ENCODE results near the gene TTLL9. TPM values are rescaled to one million over a fixed set of nuclear protein-coding genes. Genes with fewer than 3 reads are reported as not detected.

The TTLL9 gene, protein sequence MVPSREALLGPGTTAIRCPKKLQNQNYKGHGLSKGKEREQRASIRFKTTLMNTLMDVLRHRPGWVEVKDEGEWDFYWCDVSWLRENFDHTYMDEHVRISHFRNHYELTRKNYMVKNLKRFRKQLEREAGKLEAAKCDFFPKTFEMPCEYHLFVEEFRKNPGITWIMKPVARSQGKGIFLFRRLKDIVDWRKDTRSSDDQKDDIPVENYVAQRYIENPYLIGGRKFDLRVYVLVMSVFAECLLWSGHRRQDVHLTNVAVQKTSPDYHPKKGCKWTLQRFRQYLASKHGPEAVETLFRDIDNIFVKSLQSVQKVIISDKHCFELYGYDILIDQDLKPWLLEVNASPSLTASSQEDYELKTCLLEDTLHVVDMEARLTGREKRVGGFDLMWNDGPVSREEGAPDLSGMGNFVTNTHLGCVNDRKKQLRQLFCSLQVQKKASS
- total RNA-seq = 10 to 100 TPM in 1 of 6 donors, 1 to 10 TPM in 4, under 1 TPM in 1; 0.31 to 20.7 (median 4.4) TPM

- H3K4me1 ChIP-seq = peaks cover 9 to 21% (median 18%) of the 10 kb centered on the region in 4 donors
- H3K4me3 ChIP-seq = peak within 1 kb of the TSS; percentile 73 to 92 (median 78)
- H3K36me3 ChIP-seq = no peaks in the 10 kb centered on the region
- no peaks in the 10 kb centered on the region for H3K9me3 ChIP-seq
- 1 to 2% methylated on average over 5 to 35 of the region's 80 CpGs for WGBS, 2 donors
- peaks cover 0 to 12% (median 4%) of the 10 kb centered on the region in 4 donors for H3K27me3 ChIP-seq
- no peak for TF ChIP-seq CTCF (IDR thresholded peaks at IDR 0.05)
- peak in 1 of 4 donors; percentile 28 for TF ChIP-seq POLR2A (IDR thresholded peaks at IDR 0.05)
- TF ChIP-seq POLR2AphosphoS5 (IDR thresholded peaks at IDR 0.05) = no peak
- peak within 1 kb of the TSS in 3 of 4 donors; percentile 49 to 76 (median 62) for H3K27ac ChIP-seq
- ATAC-seq (ENCODE audit: low FRiP score in 2 of 2) = peak; percentile 69 to 88
- DNase-seq = peak; percentile 60 to 91
These were observed at the start of gene TTLL9, which contains the start of gene DUSP15 for GRCh38 chr20:31869942-31870725. TSS of gene TTLL9 (plus strand) at chr20:31870634. CDS start at chr20:31871127, 493 bp downstream. TSS of gene DUSP15 (minus strand) at chr20:31870527. CDS start at chr20:31870337, 190 bp downstream.

DNA sequence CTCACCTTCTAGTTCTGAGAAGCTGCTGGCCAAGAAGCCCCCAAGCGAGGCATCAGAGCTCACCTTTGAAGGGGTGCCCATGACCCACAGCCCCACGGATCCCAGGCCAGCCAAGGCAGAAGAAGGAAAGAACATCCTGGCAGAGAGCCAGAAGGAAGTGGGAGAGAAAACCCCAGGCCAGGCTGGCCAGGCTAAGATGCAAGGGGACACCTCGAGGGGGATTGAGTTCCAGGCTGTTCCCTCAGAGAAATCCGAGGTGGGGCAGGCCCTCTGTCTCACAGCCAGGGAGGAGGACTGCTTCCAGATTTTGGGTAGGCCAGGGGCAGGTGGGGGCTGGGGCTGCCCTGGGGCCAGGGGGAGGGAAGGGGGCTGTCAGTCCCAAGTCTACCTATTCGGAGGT lies 49.0 kb upstream of the TTLL9 start:
- Histone ChIP-seq H3K27me3 (no peaks in the 10 kb centered on the region), H3K36me3 (no peaks in the 10 kb centered on the region), H3K4me3 (no peak overlapping the region), H3K27ac (no peak overlapping the region), H3K4me1 (peaks cover 0 to 12% (median 10%) of the 10 kb centered on the region in 4 donors), H3K9me3 (no peaks in the 10 kb centered on the region)
- DNase-seq (no peak), ATAC-seq (ENCODE audit: low FRiP score in 2 of 2) (no peak)
- TF ChIP-seq EP300 (IDR thresholded peaks at IDR 0.05) (no peak), CTCF (IDR thresholded peaks at IDR 0.05) (no peak), POLR2A (IDR thresholded peaks at IDR 0.05) (no peak), POLR2AphosphoS5 (IDR thresholded peaks at IDR 0.05) (no peak)
- 56 to 57% methylated on average over 5 of the region's 5 CpGs for WGBS, 2 donors

DNA sequence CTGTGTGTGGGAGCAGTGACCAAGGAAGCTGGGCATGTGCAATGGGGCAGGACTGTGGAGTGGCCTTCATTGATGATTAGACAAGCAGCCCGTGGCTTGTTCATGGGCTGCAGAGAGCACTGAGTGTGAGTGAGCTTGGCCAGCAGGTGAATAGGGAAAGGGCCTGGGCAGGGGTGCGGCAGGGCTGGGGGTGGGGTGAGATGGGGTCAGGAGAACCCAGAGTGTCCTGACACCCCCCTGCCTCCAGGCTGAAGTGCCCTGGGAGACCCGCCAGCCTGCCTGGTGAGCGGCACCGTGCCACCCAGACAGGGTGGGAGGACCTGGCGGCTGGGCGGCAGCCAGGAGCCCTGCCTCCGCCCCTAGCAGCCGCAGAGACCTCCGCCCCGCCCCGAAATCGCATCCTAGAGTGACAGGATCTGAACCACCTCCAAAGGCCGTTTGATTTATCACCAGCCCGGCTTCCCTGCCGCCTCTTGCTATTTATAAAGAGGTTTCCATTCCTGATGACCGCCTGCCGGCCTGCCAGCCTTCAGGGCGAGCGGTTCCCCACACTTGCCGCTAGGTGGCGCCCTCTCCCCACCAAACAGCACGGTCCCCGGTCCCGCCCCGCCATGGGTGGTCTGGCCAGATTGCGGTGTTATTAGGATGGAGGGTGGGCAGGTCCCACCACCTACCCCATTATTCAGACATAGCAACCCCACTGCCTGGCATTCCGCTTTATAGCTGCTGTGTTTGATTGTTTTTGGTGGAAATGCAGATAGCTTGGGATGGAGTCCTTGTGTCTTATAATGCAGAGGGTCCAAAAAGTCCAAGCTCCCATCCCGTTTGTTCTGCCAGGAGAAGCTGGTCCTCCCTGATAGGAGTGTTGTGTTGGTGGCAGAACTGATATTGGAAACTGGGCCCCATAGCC lies 47.8 kb upstream of the TTLL9 start:
- H3K4me1 ChIP-seq = peaks cover 0 to 12% (median 10%) of the 10 kb centered on the region in 4 donors
- peak; percentile 80 to 90 for DNase-seq
- WGBS, 2 donors = 6% methylated on average over 16 to 24 of the region's 29 CpGs

More for the DNA sequence above, 47.8 kb upstream of the TTLL9 start:
- H3K27me3 ChIP-seq = no peaks in the 10 kb centered on the region
- peak overlapping the region in 1 of 4 donors; percentile 17 for H3K4me3 ChIP-seq
- TF ChIP-seq EP300 (IDR thresholded peaks at IDR 0.05) = no peak
- TF ChIP-seq POLR2AphosphoS5 (IDR thresholded peaks at IDR 0.05) = no peak
- peak; percentile 94 to 99 (median 97) for TF ChIP-seq CTCF (IDR thresholded peaks at IDR 0.05)
- no peak overlapping the region for H3K27ac ChIP-seq
- H3K9me3 ChIP-seq = no peaks in the 10 kb centered on the region
- ATAC-seq (ENCODE audit: low FRiP score in 2 of 2) = peak; percentile 86 to 93
- H3K36me3 ChIP-seq = no peaks in the 10 kb centered on the region

All from upper lobe of left lung (tissue), 6 donors.